Measurements from ENCODE around the gene ADPRHL1. TPM values are rescaled to one million over a fixed set of nuclear protein-coding genes. Genes with fewer than 3 reads are reported as not detected.

ADPRHL1 gene
- total RNA-seq, 2 donors from 2014 or later = 0.19 TPM; not detected in 1

DNA sequence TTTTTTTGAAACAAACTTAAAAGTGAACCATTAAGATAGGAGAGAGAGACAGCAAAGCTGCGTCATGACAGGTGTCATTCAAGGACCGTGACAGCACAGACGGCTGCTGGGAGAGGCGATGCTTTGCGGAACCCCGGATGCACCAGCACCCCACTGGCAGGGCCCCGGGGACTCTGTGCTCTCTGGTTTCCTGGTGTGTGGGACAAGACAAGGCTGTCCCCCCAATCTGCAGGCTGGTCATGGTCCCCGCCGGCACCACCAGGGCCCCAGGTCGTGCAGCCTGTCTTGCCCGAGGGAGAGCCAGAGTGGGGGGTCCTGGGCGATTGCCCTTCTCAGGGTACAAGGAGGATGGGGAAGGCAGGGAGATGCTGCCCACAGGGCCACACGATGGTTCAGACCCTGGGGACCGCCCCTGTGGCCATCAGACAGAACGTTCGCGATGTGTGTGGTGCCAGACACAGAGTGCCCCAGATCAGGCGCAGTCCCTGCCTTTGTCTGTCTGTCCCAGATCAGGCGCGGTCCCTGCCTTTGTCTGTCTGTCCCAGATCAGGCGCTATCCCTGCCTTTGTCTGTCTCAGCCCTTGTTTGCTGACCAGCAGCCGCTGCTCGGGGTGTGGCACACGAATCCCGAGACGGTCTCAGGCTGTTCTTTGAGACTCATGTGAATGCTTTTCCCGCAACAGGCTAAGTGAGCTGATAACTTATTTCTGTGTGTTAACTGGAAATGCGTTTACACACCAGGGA lies 36.1 kb downstream of the ADPRHL1 start:
- H3K27ac Mint-ChIP-seq = no peak overlapping the region
- ATAC-seq (no peak), DNase-seq (ENCODE audit: low spot score in 2 of 2) (no peak)
- no peaks in the 10 kb centered on the region for H3K9me3 Mint-ChIP-seq
- H3K36me3 Mint-ChIP-seq = no peaks in the 10 kb centered on the region

GRCh38 chr13:113415825-113416224 lies 37.5 kb downstream of the ADPRHL1 start:
- no peak overlapping the region for H3K27ac Mint-ChIP-seq
- no peaks in the 10 kb centered on the region for H3K9me3 Mint-ChIP-seq
- no peaks in the 10 kb centered on the region for H3K36me3 Mint-ChIP-seq
- no peak for ATAC-seq
- DNase-seq (ENCODE audit: low spot score in 2 of 2) = no peak

DNA sequence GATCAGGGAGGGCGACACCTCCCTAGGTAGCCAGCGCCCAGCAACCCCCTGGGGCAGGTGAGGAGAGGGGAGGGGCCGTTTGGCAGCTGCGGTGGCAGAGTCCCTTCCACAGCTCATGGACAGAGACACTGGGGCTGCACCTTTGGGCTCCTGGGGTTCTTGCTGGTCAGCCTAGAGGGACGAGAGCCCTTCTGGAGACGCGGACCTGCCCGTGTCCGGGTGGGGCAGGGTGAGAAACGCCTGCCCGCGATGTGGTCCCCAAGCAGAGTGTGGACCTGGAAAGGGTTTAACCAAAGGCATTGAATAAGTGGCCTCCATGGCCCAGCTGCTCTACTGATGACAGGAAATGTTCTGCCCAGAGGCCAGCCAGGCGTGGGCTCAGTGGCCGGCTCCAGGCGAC lies 38.3 kb downstream of the ADPRHL1 start:
- no peak overlapping the region for H3K27ac Mint-ChIP-seq
- no peaks in the 10 kb centered on the region for H3K9me3 Mint-ChIP-seq
- no peaks in the 10 kb centered on the region for H3K36me3 Mint-ChIP-seq
- DNase-seq (ENCODE audit: low spot score in 2 of 2) (no peak), ATAC-seq (no peak)

GRCh38 chr13:113414335-113414734 lies 39.0 kb downstream of the ADPRHL1 start:
- ATAC-seq = no peak
- H3K36me3 Mint-ChIP-seq = no peaks in the 10 kb centered on the region
- H3K27ac Mint-ChIP-seq = no peak overlapping the region
- DNase-seq (ENCODE audit: low spot score in 2 of 2) = no peak
- H3K9me3 Mint-ChIP-seq = no peaks in the 10 kb centered on the region

- H3K36me3 Mint-ChIP-seq = no peaks in the 10 kb centered on the region
- no peaks in the 10 kb centered on the region for H3K9me3 Mint-ChIP-seq
- ATAC-seq (no peak), DNase-seq (ENCODE audit: low spot score in 2 of 2) (no peak)
- no peak overlapping the region for H3K27ac Mint-ChIP-seq
Measured at GRCh38 chr13:113413898-113414282, 39.4 kb downstream of the ADPRHL1 start.

DNA sequence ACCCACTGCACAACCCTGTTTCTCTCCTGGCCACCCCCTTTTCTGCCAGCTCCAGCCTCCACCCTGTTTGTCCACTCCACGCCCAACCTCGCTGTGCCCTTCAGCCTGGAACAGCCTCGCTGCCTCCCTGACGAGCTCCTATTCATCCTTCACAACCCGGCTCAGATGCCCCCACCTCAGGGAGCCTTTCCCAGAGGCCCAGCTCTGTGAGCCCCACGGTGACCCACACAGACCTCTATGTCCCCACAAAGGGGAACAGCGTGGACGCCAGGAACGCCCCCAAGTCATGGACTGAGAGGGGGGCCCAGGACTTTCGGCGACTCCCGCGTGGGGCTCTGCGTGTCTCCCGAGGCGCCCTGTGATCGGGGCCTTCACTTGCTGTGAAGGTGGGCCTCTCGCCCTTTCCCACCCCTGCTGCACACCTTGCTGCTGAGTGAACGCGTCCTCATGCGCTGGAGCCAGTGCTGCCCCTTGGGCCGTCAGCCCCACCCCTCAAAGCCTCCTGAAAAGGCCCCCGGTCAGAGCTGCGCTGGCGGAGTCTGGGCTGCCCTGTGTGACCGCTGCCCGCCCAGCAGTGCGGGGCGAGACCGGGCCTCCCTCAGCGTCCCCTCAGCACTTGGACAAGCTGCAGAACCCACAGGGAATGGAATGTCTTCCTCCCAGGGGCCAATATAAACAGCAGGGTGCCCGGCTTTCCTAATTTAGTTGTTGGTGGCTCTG lies 40.0 kb downstream of the ADPRHL1 start:
- Mint-ChIP-seq H3K27ac (no peak overlapping the region), H3K9me3 (no peaks in the 10 kb centered on the region), H3K36me3 (no peaks in the 10 kb centered on the region)
- DNase-seq (ENCODE audit: low spot score in 2 of 2) (no peak), ATAC-seq (no peak)

- H3K9me3 Mint-ChIP-seq = no peaks in the 10 kb centered on the region
- H3K36me3 Mint-ChIP-seq = no peaks in the 10 kb centered on the region
- no peak overlapping the region for H3K27ac Mint-ChIP-seq
- ATAC-seq (no peak), DNase-seq (ENCODE audit: low spot score in 2 of 2) (no peak)
Measured at GRCh38 chr13:113412440-113412839, 40.8 kb downstream of the ADPRHL1 start.

GRCh38 chr13:113411216-113412023 lies 41.9 kb downstream of the ADPRHL1 start:
- Mint-ChIP-seq H3K36me3 (no peaks in the 10 kb centered on the region), H3K9me3 (no peaks in the 10 kb centered on the region), H3K27ac (peak overlapping the region in 1 of 2 donors; percentile 44)
- DNase-seq (ENCODE audit: low spot score in 2 of 2) (no peak), ATAC-seq (peak in 1 of 2 donors; percentile 28)

GRCh38 chr13:113410472-113411201 lies 42.7 kb downstream of the ADPRHL1 start:
- ATAC-seq = peak in 1 of 2 donors; percentile 61
- no peaks in the 10 kb centered on the region for H3K9me3 Mint-ChIP-seq
- DNase-seq (ENCODE audit: low spot score in 2 of 2) = no peak
- H3K27ac Mint-ChIP-seq = peak overlapping the region in 1 of 2 donors; percentile 44
- H3K36me3 Mint-ChIP-seq = no peaks in the 10 kb centered on the region

GRCh38 chr13:113408562-113408961 lies 44.7 kb downstream of the ADPRHL1 start:
- H3K9me3 Mint-ChIP-seq = no peaks in the 10 kb centered on the region
- H3K27ac Mint-ChIP-seq = no peak overlapping the region

GRCh38 chr13:113407531-113408393 lies 45.5 kb downstream of the ADPRHL1 start:
- Mint-ChIP-seq H3K9me3 (no peaks in the 10 kb centered on the region), H3K36me3 (no peaks in the 10 kb centered on the region), H3K27ac (no peak overlapping the region)
- DNase-seq (ENCODE audit: low spot score in 2 of 2) = peak in 1 of 2 donors; percentile 38
- no peak for ATAC-seq

More at GRCh38 chr13:113408562-113408961, 44.7 kb downstream of the ADPRHL1 start:
- ATAC-seq (no peak), DNase-seq (ENCODE audit: low spot score in 2 of 2) (no peak)
- no peaks in the 10 kb centered on the region for H3K36me3 Mint-ChIP-seq

DNA sequence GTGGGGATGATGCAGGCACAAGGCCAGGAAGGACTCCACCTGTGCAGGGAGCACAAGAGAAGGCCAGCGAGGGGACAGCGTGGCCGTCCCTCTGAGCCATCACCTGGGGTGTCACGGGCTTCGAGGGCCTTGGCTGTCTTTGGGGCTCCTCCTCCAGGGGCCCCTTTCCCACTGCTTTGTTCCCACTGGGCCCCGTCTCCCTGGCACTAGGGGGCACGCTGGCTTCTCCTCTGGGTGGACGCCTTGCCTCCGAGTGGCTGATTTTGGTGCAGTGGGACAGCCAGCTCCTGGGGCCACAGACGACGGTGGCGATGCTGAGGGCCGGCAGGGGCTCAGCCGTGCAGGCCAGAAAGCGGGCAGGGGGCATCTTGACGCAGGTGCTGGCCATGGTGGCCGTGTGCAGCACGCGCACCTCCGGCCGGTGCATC lies 46.2 kb downstream of the ADPRHL1 start:
- no peaks in the 10 kb centered on the region for H3K9me3 Mint-ChIP-seq
- peak in 1 of 2 donors; percentile 44 for DNase-seq (ENCODE audit: low spot score in 2 of 2)
- no peak for ATAC-seq
- H3K27ac Mint-ChIP-seq = no peak overlapping the region
- H3K36me3 Mint-ChIP-seq = no peaks in the 10 kb centered on the region

DNA sequence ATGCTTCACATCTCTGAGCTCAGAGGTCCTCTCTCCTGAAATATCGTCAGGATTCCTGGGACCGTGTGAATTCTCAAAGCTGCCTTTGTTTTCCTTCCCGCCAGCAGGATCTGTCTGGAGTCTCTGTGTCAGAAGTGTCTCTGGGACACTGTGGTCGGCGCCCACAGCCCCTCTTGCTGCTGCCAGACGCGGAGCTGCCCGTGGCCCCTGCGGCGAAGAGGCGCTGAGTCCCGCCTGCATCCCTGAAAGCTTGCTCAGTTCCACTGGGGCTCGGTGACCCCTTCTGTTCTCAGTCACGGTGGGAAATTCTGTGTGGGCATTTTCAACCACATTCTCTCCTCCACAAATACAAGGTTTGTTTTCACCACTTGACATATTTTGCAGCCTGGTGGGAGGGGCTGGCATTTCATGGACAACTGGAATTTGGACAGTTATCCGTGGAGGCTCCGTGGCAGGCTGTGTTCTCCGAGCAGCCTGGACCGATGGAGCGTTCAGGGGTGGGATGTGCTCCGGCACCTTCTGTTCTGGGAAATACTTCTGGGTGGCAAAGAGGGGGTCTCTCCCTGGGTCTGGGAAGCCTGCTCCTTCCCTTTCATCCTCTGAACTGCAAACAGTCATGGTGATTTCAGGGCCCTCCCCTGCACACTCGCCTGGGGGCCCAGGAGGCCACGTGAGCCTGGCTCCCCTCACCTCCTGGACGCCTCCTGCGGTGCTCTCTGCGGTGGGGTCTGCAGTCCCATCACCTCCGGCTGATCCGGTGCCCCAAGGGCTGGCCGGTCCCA lies 46.8 kb downstream of the ADPRHL1 start:
- Mint-ChIP-seq H3K27ac (no peak overlapping the region), H3K9me3 (no peaks in the 10 kb centered on the region), H3K36me3 (no peaks in the 10 kb centered on the region)
- ATAC-seq (no peak), DNase-seq (ENCODE audit: low spot score in 2 of 2) (peak in 1 of 2 donors; percentile 14)

- H3K27ac Mint-ChIP-seq = no peak overlapping the region
- DNase-seq (ENCODE audit: low spot score in 2 of 2) = peak in 1 of 2 donors; percentile 42
Measured at GRCh38 chr13:113405481-113406300, 47.6 kb downstream of the ADPRHL1 start.

More at GRCh38 chr13:113405481-113406300, 47.6 kb downstream of the ADPRHL1 start:
- Mint-ChIP-seq H3K9me3 (no peaks in the 10 kb centered on the region), H3K36me3 (no peaks in the 10 kb centered on the region)
- ATAC-seq = no peak
